ENCODE results near the gene DLX6.

DLX6 gene

DNA sequence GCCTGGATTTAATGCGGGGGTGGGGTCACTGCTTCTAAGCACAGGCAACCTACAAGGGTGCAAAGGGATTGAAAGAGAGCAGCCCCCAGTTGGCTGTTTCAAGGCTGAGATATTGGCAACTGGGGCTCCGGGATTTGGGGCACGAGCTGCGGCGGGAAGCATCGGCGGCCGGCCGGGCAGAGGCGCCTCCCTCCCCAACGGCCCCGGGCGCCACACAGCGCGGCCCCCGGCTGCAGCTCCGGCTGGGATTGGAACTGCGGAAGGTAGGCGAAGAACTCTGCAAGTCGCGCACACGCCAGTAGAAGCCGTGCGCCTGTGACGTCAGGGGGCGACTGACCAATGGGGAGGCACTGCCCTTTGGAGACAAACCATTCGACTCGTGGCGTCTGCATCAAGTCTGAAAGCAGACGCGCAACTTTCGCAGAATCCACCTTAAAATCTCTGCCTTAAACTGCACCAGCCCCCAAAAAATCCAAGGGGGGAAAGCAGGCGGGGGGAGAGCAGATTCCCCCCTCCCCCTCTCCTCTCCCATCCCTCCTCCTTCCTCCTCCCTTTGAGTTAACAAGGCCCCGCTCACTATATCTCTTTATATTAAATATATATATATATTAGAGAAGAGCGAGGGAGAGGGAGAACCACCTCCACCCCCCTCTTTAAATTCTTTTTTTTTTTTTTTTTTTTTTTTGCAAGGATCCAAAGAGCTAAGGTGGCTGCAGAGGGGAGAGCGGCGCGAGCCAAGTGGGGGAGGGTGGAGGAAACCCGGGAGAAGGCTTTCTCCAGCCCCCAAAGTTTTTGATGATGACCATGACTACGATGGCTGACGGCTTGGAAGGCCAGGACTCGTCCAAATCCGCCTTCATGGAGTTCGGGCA is at the start of gene DLX6:
TSS of gene DLX6 (plus strand) at position 371 of the 872 bp plus-strand sequence. CDS start at position 796, 425 bp downstream.
- DNase-seq: peak; percentile 58

DNA sequence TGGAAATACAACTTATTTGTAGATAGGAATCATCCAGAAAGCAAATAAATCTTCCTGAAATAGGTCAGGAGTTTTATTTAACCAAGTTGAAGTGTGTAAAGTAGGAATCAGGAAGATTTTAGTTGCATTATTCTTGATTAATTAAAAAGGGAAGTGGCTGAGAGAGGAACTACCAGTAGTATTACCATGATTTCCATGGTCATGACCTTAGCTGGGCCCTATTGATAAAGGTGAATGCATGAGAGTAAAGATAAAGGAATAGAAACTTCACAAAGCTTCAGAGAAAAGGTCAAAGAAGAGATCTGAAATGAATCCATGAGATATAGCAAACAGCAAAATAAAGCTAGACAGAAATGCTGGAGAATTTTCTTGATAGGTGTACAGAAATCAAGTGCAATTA is 46.2 kb upstream of the DLX6 start:
- DNase-seq: no peak

DNA sequence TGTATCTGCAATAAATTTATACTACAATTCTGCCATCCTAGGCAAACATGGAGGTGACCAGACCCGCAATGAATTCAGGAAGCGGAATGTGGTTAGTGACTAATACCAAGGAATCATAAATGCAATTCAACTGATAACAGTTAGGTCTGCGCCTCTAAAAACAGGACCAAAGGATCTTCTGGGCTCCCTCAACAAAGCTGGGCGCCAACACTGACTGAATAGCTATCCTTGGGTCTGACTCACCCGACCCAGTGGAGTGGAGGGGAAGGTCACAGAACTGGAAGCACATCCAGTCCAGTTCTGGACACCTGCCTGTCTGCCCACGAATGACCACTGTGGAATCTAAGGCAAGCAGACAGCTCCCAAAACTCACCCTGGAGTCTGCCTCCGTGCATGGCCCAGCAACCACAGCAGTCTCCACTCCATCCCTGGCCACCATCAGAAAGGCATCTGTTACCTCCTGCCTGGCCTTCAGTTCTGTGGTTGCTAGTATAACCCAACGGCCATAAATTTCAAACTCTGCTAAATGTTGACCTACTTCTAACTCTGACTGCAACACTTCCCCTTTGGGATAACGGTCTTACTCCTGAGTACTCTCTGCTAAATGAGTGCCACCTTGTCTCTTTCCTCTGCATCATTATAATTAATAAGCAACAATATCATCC is 43.0 kb upstream of the DLX6 start:
- DNase-seq: no peak

DNA sequence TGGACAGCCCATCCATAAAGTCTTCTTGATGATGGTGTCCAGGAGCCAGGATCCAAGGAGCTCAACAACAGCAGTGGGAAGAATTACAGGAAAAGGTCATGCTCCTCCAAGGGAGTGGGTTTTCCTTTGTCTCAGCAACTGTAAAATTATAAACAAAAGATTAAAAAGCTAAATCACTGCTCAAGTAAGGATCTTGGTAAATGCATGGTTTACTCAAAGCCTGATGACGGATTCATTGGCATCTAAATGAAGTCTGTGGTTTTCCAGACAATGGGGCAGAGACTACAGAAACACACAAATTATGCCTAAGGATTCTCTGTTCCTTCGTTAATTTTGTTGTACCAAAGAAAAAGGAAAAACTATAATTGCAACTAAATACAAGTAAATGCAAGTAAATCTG is 36.4 kb upstream of the DLX6 start:
- no peak for DNase-seq

DNA sequence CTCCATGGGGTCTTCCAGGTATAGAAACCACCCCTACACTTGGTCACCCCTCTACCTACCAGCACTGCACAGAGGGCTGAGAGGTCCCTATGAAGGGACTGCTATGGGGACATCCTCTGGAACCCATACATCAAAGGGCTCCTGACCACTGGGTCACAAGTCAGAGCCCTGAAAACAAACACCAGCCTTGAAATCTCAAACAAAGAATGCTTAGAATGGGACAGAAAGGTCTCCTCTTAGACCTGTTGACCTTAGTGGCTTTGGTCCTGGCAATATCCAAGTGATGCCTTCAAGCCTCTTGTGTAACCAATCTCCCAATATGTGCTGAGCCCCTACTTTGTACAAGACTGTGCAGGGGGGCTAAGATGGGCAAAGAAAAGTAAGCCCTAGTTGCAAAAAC is 34.6 kb upstream of the DLX6 start:
- DNase-seq: no peak

DNA sequence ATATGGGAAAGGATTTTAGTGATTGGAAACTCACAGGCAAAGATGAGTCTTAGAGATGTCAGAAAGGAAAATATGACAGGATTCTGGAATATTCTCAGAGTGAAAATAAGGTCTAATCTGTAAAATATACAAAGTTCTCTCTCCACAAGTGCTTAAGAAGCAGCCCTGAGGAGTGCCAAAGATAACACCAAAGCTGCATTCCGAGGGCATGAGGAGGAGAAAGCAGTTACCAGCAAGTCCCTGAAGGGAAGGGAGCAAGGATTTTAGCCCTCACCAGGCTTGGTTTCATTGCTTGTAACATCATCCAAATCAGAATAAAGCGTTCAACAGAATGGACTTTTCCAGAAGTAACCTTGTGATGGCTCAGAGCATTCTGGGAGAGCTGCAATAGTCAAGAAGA is 31.4 kb upstream of the DLX6 start:
- DNase-seq: no peak

DNA sequence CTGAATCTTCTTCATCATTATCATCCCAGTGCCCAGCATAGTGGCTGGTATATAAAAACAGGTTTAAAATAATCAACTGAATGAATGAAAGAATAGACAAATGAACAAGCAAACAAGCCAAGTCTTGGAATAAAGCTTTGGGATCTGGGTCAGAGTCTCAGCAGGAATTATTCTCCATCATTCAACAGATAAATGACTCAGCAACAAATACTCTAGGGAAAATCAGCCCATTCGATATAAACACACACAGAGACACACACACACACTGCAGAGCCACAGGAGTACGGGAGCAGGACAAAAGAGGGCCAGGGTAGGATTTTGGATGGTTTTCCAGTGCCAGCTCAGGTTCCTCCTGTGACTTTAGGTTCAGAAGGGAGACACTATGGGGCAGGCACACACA is 29.2 kb upstream of the DLX6 start:
- no peak for DNase-seq

DNA sequence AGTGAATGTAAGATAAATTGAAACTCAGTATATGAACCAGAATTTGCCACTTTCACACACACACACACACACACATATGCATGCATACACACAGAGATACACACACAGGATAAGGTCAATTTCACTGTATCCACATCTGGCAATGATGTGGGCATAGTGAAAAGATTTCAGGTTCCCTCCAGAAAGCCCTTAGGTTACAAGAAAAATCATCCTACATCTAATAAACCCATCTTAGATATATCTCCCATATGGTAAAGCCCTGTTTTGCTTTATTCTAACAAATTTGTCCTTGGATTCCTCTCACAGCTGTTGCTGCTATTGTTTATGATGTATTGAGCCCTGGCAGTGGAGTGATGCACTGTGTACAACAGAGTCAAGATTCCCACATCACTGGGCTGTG is 27.9 kb upstream of the DLX6 start:
- no peak for DNase-seq

DNA sequence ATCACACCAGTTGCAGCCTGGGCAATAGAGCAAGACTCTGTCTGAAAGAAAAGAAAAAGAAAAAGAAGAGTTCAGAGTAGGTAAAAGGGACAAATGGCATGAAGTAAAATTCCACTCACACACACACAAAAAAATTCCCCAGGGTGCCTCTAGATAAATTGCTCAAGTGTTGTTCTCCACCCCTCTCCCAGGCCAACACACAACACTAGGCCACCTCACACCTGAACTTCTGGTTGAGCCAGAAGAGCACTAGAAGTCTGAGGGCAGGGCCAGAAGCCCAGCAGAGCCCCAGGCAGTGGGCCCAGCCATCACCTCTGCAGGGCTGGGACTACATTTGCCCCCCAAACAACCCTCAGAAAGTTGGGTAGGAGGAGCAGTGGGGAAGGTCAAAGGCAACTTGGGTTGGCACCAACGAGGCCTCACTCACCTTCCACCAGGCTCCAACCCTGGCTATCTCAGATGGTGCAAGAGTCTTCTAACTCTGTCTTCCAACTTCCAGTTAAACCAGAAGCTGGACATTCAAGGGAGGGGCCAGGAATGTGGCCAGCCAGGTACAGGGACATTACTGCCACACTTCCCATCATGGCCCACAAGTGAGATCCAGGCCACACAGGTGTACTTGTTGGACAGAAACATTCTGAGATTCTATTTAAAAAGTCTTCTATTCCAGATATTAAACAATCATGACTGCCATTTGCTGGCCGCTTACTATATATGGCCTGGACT is 25.6 kb upstream of the DLX6 start:
- DNase-seq: no peak

DNA sequence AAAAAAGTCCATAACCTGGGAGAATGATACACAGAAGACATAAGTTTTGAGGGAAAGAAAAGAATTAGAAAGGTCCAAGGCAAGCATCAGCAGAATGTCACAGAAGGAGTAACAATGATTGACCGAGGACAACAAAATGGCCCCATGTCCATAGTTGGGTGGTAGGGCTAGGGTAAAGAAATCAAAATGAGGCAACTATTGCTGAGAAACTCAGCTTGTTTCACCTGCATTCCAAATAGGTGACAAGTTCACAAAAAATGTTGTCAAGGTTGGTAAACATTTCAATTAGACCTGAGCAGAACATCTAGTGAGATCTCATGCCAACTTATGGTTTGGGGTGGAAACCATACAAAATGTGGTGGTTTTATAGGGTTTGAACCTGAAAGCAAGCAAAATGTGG is 22.8 kb upstream of the DLX6 start:
- no peak for DNase-seq

DNA sequence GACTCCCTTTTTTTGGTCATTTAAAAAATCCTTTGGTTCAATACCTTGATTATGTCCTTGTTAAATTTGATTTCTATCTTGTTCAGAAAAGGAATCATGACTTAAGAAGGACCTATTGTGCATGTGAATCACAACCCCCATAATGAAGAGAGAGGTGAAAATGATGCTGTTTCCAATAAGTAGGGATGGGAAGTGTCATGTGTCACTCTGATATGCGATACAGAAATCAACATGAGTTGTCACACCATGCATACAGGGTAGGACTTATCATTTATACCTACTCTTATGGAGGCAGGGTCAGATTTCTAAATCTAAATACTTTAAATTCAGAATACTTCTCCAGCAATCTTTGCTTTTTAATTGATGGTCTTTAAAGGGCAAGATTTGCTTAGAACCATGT is 19.4 kb upstream of the DLX6 start:
- DNase-seq: no peak

DNA sequence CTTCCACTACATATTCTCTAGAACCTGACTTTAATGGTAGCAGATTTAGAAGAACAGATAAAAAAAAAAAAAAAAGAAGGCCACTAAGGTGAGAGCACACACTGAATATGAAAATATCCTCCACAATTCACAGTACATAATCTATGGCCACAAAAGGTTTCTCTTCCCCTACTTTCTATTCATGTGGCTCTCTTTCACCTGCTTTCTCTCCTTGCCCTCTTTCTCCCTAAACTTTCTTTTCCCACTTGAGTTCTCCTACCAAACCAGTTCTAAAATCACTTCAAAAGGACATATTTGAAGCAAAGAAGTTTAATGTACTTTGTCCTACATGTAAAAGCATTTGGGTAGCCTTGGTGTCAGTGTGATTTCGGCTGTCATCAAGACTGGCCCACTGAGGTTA is 18.5 kb upstream of the DLX6 start:
- no peak for DNase-seq

DNA sequence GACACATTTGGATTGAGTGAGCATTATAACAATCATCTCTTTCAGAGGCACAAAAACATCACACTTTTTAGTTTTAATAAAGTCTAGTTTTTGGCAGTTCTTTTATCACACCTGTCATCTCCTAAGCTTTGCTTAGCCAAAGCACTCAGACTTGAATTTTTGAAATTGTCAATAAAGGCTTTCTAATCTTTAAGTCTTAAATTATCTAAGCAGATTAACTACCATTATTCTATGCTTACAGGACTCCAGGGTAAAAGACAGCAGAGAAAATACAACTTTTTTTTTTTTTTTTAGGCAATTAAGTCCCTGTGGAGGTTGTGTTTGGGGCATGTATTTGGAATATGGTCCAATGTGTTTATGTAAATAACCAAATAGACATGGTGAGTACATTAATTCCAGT is 17.6 kb upstream of the DLX6 start:
- no peak for DNase-seq

DNA sequence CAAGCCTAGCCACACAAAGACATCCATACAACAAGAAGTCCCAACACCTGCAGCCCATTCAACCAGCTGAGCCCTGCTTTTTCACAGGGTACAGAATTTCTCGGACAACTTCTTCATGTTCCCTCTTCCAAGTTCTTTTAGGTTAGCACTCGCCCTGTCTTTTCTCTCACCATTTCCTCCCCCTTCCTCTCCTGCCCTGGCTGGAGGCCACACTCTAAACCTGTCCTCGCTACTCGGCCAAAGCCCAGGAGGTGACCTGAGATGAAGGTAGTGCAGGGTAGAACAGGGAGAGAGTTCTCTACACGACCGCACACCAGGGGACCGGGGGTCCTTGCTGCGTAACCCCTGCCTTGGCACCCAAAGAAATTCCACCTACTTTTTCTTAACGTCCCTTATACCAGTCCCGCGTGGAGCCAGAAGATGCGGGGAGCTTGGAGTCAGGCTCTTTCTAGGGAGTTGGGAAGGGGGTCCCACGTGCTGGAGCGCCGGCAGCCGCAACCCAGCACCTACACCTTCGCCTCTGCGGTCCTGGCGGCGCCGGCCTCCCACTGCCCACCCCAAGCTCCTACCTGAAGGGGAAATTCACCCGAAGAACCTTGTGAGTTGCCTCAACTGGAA is 16.0 kb upstream of the DLX6 start:
- DNase-seq: no peak

DNA sequence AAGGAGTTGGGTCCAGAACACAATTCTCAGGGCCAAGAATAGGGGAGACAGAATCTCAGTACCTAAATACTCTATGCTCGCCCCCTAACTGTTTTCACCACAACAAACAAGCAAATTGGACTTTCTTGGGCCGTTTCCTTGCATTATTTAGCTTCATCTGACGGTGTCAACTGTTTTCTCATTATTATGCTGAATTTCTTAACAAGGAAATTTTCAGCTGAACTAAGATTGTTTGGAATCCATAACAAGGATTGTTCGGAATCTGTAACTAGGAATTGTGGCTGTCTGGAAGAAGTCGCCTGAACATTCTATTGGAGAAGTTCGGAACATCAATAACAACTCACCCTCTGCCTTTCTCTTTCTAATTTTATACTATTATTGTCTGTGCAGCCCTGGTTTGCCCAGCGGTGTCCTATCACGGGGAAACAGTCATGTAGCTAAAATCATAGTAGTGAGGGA is 15.5 kb upstream of the DLX6 start:
- no peak for DNase-seq

DNA sequence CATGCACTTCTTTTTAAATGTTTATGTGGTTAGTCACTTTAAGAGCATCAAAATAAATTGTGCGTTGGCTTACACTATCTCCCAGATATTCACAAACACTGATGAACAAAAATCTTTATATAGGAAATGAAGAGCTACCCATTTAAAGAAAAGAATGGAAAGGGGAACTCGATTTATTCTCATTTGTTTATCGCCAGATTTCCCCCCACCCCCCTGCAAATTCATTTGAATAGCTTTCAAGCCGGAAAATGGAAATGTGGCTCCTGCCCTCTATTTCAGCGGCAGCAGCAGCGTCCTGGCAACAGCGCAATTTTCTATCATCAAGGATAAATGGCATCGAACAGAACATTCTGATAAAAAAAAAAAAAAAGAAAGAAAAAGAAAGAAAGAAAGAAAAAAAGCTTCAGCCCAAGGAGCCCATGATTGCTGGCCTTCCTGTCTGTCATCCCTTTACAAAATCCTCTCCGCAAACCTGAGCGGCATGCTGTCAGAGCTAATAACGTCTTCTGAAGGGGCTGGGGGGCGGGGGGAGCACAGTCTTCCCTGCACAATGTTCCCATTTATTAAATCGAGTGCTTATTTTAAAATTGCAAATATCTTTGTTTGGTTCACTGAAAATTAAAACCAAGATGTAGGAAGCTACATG is 13.7 kb upstream of the DLX6 start:
- no peak for DNase-seq

DNA sequence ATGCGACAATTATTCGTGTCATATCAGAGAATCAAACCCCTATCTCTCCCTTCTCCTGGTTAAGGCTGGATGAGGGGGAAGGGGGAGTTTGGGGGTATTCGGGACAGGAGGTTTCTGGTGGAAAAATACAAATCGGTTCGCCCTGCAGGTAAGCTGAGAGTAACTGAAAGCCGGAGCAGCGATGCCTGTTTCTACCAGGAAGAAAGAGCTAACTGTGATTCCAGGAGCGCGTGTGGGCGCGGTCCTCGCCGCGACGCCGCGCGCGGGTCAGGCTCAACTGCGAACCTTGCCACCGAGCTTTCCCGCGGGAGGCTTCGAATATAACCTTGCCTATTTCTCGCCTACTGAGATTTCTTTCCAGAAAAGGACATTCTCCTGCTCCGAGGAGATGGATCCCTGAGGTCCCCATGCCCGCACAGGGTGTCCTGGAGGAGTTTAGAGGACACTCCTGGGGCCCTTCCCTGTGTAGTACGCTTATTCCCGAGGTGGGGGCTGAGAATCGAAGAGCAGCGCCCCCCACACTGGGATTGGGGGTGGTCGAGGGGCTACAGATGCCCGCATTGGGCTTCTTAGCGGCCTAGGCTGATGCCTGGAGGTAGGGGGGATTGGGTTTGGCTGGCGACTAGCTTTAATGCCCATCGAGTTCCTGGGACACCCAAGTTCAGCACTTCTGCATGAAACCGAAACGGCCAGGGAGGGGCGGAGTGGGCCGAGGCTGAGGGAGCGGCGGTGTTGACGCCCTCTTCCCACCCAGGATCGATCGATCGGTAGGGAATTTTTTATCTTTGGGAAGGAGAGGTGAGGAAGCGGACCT is 13.0 kb upstream of the DLX6 start:
- DNase-seq: no peak

DNA sequence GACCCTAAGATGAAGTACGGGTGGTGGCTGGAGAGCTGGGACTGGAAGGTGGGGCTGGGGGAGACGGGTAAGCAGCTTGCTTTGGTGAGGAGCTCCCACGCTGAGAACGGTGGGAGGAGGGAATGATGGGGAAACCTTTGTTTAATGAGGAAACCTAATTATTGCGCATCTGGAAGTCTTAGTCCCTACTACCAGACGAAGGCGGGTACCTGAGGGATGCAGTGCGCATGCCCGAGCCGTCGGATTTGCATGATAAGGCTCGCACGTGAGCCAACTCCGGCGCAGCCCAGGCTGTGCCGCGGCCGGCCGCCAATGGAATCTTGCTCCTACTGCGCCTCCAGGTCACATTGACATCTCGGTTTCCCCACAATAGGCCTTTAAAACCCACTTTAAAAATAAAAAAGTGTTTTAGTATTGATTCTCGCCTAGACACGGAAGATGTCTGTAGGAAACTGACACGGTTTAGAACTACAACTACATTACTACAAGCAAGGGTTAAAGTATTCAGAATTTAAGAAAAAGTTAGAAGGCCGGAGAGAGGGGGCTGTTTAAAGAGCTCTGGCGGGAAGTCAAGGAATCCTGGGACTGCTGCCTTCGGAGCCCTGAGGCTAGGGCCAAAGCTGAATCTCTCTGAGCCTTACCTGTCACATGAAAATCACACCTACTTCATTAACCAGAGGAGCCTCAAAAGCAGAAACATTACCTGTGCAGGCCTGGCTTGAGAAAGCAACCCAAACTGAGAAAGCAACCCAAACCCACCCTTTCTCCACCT is 12.1 kb upstream of the DLX6 start:
- DNase-seq: no peak

DNA sequence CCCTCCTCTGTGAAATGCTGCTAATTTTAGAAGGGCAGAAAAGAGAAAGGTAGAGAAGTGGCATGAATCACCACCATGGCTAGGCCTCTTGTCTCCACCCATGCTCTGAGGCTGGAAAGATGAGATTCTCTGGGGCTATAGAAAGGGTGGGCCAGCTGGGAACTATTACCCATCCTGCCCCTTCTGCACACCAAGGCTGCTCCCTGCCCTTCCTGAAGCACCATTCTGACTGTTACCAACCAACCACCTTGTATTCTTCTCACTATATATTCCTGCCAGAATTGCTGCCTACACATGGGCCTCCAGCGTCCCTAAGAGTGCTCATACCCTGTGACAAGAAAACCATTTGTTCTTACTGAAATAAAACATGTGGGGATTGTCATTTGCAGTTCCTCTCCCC is 11.4 kb upstream of the DLX6 start:
- no peak for DNase-seq

DNA sequence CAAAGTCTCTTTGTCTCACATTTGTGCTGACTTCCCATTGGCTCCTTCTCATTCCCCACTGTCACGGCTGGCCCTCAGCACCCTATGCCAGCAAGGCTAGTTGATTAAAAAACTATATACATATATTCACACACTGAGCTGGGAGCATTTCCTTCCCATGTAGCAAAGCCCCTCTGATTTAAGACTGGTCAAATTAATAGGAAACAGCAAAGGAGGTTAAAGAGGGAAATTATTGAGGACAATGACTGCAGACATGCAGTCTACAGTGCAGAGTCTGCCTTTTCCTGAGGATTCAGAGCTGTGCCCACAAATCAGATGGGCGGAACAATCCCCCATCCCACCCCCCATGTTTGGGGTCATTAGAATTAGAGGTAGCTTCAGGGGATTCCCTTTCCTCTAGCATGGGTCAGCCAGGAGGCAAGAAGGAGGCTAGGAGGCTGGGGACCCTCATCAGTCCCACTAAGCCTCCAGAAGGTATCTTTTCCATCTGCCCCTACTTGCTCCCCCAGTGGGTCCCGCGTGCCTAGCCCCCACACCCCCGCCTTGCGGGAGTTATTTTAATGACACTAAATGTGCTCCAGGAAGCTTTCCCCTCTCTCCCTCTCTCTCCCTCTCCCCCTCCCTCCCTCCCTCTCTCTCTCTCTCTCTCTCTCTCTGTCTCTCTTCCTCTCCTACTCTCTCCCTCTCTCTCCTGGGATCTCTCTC is 9.8 kb upstream of the DLX6 start:
- no peak for DNase-seq
